H1 (cell line): ENCODE measurements around the gene FGF5. TPM values are rescaled to one million over a fixed set of nuclear protein-coding genes. Genes with fewer than 3 reads are reported as not detected.

Experiments
- CTCF ChIA-PET: fragments of 300-600 bp; sonication (Branson Sonifier 250); formaldehyde crosslinking; loops from one replicate; lab custom pipeline; 2021; ENCODE audit not compliant: partially characterized antibody; lab: Charles Lee
- POLR2A ChIA-PET: fragments of 300-600 bp; sonication (Branson Sonifier 250); formaldehyde crosslinking; loops from one replicate; lab custom pipeline; 2021; ENCODE audit warnings: inconsistent platforms; ENCODE audit not compliant: partially characterized antibody; lab: Charles Lee
- DNase-seq, 2 experiments: peaks; one replicate each; pipeline versions ENCODE4 v3.0.0 to v3.0.0-alpha.2; 2010 to 2022; ENCODE audit warnings: low spot score in 2 of 2, low read depth in 1 of 2, mixed read lengths in 1 of 2
- FAIRE-seq: peaks from 2 replicates; lab custom pipeline; 2011; peaks lifted over from hg19 to GRCh38; lab: Jason Lieb, UNC
- H2AFZ ChIP-seq: 2 replicates; pipeline ENCODE4 v1.8.1; 2012; ENCODE audit warnings: low read length, inconsistent platforms
- H2AK5ac ChIP-seq: 2 replicates; pipeline ENCODE4 v1.6.1; 2013; ENCODE audit warnings: low read depth, low read length
- H2BK120ac ChIP-seq: replicated peaks from 2 replicates; pipeline ENCODE3; 2013; ENCODE audit warnings: low read depth, low read length, inconsistent platforms
- H2BK12ac ChIP-seq: 2 replicates; pipeline ENCODE4 v1.6.1; 2013; ENCODE audit warnings: low read depth, low read length
- H2BK15ac ChIP-seq: 2 replicates; pipeline ENCODE4 v1.6.1; 2013; ENCODE audit warnings: low read length
- H2BK20ac ChIP-seq: 2 replicates; pipeline ENCODE4 v1.6.1; 2013; ENCODE audit warnings: low read length
- H2BK5ac ChIP-seq: 2 replicates; pipeline ENCODE4 v1.6.1; 2013; ENCODE audit warnings: low read depth, low read length
- H3K14ac ChIP-seq: 2 replicates; pipeline ENCODE4 v1.6.1; 2013; ENCODE audit warnings: inconsistent platforms; ENCODE audit not compliant: insufficient read length
- H3K18ac ChIP-seq: 2 replicates; pipeline ENCODE4 v1.6.1; 2013; ENCODE audit warnings: low read length; ENCODE audit errors: extremely low read depth
- H3K23ac ChIP-seq: 2 replicates; pipeline ENCODE4 v1.6.1; 2013; ENCODE audit warnings: inconsistent platforms; ENCODE audit not compliant: insufficient read length
- H3K23me2 ChIP-seq: 2 replicates; pipeline ENCODE4 v1.6.1; 2013; ENCODE audit warnings: low read depth, low read length
- H3K27ac ChIP-seq: 2 replicates; pipeline ENCODE4 v1.6.1; 2011; ENCODE audit warnings: low read depth, low read length, inconsistent platforms
- H3K27me3 ChIP-seq, 4 experiments: replicated peaks in 1 of 4; 1 replicate in 1 of 4; 2 replicates in 3 of 4; pipeline versions ENCODE4 v1.6.1 to v1.8.1; 2011 to 2013; ENCODE audit warnings: low read length in 3 of 4, mild to moderate bottlenecking in 3 of 4, inconsistent platforms in 2 of 4, mixed read lengths in 2 of 4, moderate library complexity in 1 of 4; ENCODE audit not compliant: control insufficient read depth in 3 of 4, insufficient read depth in 3 of 4; ENCODE audit errors: extremely low read depth in 1 of 4
- H3K36me3 ChIP-seq, 4 experiments: 2 replicates each; pipeline versions ENCODE4 v1.6.1 to v1.8.1; 2011 to 2013; ENCODE audit warnings: mild to moderate bottlenecking in 4 of 4, low read length in 3 of 4, moderate library complexity in 2 of 4, control low read depth in 1 of 4, inconsistent platforms in 1 of 4; ENCODE audit not compliant: insufficient read depth in 4 of 4, control insufficient read depth in 2 of 4
- H3K4ac ChIP-seq: replicated peaks from 2 replicates; pipeline ENCODE3; 2013; ENCODE audit warnings: low read length, low read depth, mixed read lengths, inconsistent platforms; ENCODE audit not compliant: insufficient read length
- H3K4me1 ChIP-seq, 4 experiments: replicated peaks in 1 of 4; 1 replicate in 1 of 4; 2 replicates in 3 of 4; pipeline versions ENCODE4 v1.6.1 to v1.8.1; 2011 to 2013; ENCODE audit warnings: low read length in 3 of 4, inconsistent platforms in 2 of 4, mixed read lengths in 1 of 4; ENCODE audit not compliant: insufficient read depth in 4 of 4, control insufficient read depth in 3 of 4
- H3K4me2 ChIP-seq, 2 experiments: 2 replicates each; pipeline versions ENCODE4 v1.6.1 to v1.8.1; 2011 to 2013; ENCODE audit warnings: low read depth in 2 of 2, low read length in 2 of 2, control low read depth in 1 of 2, inconsistent platforms in 1 of 2, mild to moderate bottlenecking in 1 of 2; ENCODE audit not compliant: insufficient read depth in 1 of 2
- H3K4me3 ChIP-seq, 4 experiments: fragments of 200-600, 300-600 bp in 1 of 4; sonication (generic), shearing (Covaris generic), sonication (Bioruptor Twin) in 1 of 4; 2 replicates each; pipeline versions ENCODE4 v1.5.1 to v1.8.1; 2011 to 2016; ENCODE audit warnings: low read length in 4 of 4, low read depth in 3 of 4, control low read depth in 2 of 4, inconsistent platforms in 2 of 4, mild to moderate bottlenecking in 2 of 4, mixed read lengths in 1 of 4, moderate library complexity in 1 of 4; ENCODE audit not compliant: insufficient read depth in 2 of 4; ENCODE audit errors: extremely low read depth in 1 of 4
- H3K56ac ChIP-seq: replicated peaks from 2 replicates; pipeline ENCODE3; 2013; ENCODE audit warnings: low read depth, mild to moderate bottlenecking, mixed read lengths, low read length, inconsistent platforms; ENCODE audit not compliant: insufficient read length
- H3K79me1 ChIP-seq: 2 replicates; pipeline ENCODE4 v1.6.1; 2013; ENCODE audit warnings: low read depth, low read length, control low read depth
- H3K79me2 ChIP-seq, 2 experiments: 2 replicates each; pipeline versions ENCODE4 v1.6.1 to v1.8.1; 2012 to 2013; ENCODE audit warnings: low read length in 2 of 2, mild to moderate bottlenecking in 2 of 2, inconsistent platforms in 1 of 2; ENCODE audit not compliant: insufficient read depth in 2 of 2, control insufficient read depth in 1 of 2
- H3K9ac ChIP-seq, 4 experiments: replicated peaks in 1 of 4; 1 replicate in 1 of 4; 2 replicates in 3 of 4; pipeline versions ENCODE4 v1.6.1 to v1.8.1; 2011 to 2013; ENCODE audit warnings: low read depth in 3 of 4, low read length in 3 of 4, control low read depth in 2 of 4, mild to moderate bottlenecking in 2 of 4, moderate library complexity in 2 of 4, inconsistent platforms in 1 of 4; ENCODE audit errors: extremely low read depth in 1 of 4
- H3K9me3 ChIP-seq, 2 experiments: 2 replicates each; pipeline versions ENCODE4 v1.6.1 to v1.8.1; 2012 to 2013; ENCODE audit warnings: mild to moderate bottlenecking in 2 of 2, moderate library complexity in 2 of 2, control low read depth in 1 of 2, inconsistent platforms in 1 of 2, low read depth in 1 of 2, low read length in 1 of 2, mixed read lengths in 1 of 2; ENCODE audit not compliant: insufficient read depth in 2 of 2
- H4K20me1 ChIP-seq, 2 experiments: replicated peaks in 1 of 2; 2 replicates each; pipeline versions ENCODE3 to v1.8.1; 2011 to 2013; ENCODE audit warnings: inconsistent platforms in 2 of 2, low read length in 2 of 2, mild to moderate bottlenecking in 1 of 2; ENCODE audit not compliant: insufficient read depth in 2 of 2, control insufficient read depth in 1 of 2
- H4K5ac ChIP-seq: 2 replicates; pipeline ENCODE4 v1.6.1; 2013; ENCODE audit warnings: low read length, low read depth, mixed read lengths, inconsistent platforms; ENCODE audit not compliant: insufficient read length
- H4K8ac ChIP-seq: 2 replicates; pipeline ENCODE4 v1.8.0; 2013; ENCODE audit warnings: mild to moderate bottlenecking, moderate library complexity, low read length, inconsistent platforms; ENCODE audit not compliant: insufficient read depth; ENCODE audit errors: extremely low read depth
- H4K91ac ChIP-seq: replicated peaks from 2 replicates; pipeline ENCODE3; 2013; ENCODE audit warnings: low read length, mixed read lengths, inconsistent platforms; ENCODE audit not compliant: insufficient read length
- ASH2L ChIP-seq: fragments of 200-600, 300-600 bp; sonication (generic); IDR thresholded peaks from one replicate; pipeline ENCODE4 v1.7.1; 2017; ENCODE audit warnings: low read length
- MAFK ChIP-seq: IDR thresholded peaks from 2 replicates; pipeline ENCODE4 v1.6.1; 2012; ENCODE audit warnings: low read depth, mild to moderate bottlenecking, improper control_type of control experiment, low read length
- TEAD4 ChIP-seq: IDR thresholded peaks from 2 replicates; pipeline ENCODE4 v1.6.1; 2012; ENCODE audit warnings: low read depth, low read length, inconsistent platforms, mixed read lengths
- WGBS, 2 experiments: shearing (Covaris generic) in 1 of 2; methylation state at CpG; one replicate each; pipeline versions ENCODE4 v1.1.6 to v1.1.7; 2013 to 2015; ENCODE audit warnings: low lambda C conversion rate in 2 of 2, mixed read lengths in 2 of 2, inconsistent platforms in 1 of 2, low coverage in 1 of 2, missing lambda C conversion rate in 1 of 2; ENCODE audit not compliant: insufficient replicate concordance in 2 of 2, insufficient coverage in 1 of 2, insufficient read length in 1 of 2; ENCODE audit errors: extremely low coverage in 1 of 2, missing lambda C conversion rate in 1 of 2; 5-methylcytosine and 5-hydroxymethylcytosine counted together
- polyA plus RNA-seq, 7 experiments: library from polyadenylated mRNA; depleted of rRNA in 3 of 7; stranded (reverse) in 5 of 7; unstranded in 2 of 7; fragments of >200 nt in 5 of 7; fragments of 200-250 nt in 2 of 7; gene quantifications; 1 replicate in 5 of 7; 2 replicates in 1 of 7; 4 replicates in 1 of 7; pipeline versions ENCODE4 v1.2.1 to v1.2.3, GENCODE V29; 2011 to 2013; ENCODE audit warnings: missing spikeins in 2 of 7, mixed read lengths in 2 of 7
- total RNA-seq: library from RNA; stranded (reverse); fragmentation: NEBNext Ultra II Directional; extraction: Animal tissue kit (Norgen Biotek cat#: 25700); gene quantifications from 2 replicates; pipeline ENCODE4 v1.2.1, GENCODE V29; 2021

FGF5 gene
- total and polyA plus RNA-seq, 2 of the 8 experiments (the other 6 are each of a cell fraction or from before 2014, with no cell fraction given), result not detected

DNA sequence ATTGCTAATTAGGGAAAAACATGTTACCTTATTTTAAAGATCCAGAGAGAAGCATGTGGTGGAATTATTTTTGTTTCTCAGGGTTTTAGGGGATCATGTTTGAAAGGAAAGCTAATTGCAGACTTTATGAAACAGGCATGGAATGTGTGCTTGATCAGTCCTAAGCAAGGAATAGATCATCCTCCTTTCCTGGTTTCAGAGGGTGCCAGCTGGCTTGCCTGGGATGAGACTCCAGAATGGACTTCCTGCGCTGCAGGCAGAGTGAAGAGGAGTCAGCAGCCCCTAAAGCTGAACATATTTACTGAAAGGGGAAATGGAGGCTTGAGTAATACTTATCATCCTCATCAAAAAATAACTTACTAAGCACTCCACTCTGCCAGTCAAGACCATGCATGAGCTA is 13.3 kb downstream of the FGF5 start:
- no peak overlapping the region for H3K14ac ChIP-seq
- no peak overlapping the region for H2BK5ac ChIP-seq
- no peak overlapping the region for H2AFZ ChIP-seq
- H4K20me1 ChIP-seq, result peaks cover 0 to 3% of the 10 kb centered on the region in 2 experiments
- no peak overlapping the region for H3K23ac ChIP-seq
- H2BK15ac ChIP-seq, result no peak overlapping the region
- ChIA-PET POLR2A (no interaction called here), CTCF (interaction anchor here (0.8 to 1.5 kb wide), 4 partner anchors 21 to 57 kb away, joined by 3 to 4 read pairs (median 3); partner anchors contain the start of gene CFAP299)
- H3K18ac ChIP-seq, result no peak overlapping the region
- no peaks in the 10 kb centered on the region for H3K27me3 ChIP-seq
- no peak overlapping the region for H2BK12ac ChIP-seq
- H3K9me3 ChIP-seq, result no peaks in the 10 kb centered on the region
- no peak overlapping the region for H2BK20ac ChIP-seq
- no peak overlapping the region for H4K91ac ChIP-seq
- no peak overlapping the region for H4K8ac ChIP-seq
- no peak overlapping the region for H2AK5ac ChIP-seq
- H3K9ac ChIP-seq, result peak overlapping the region in 1 of 4 experiments; percentile 34; a peak in 1 of 7 replicates
- no peaks in the 10 kb centered on the region for H3K36me3 ChIP-seq
- no peak for FAIRE-seq
- no peaks in the 10 kb centered on the region; the same call in 1 of the 2 replicates for H3K23me2 ChIP-seq
- TF ChIP-seq TEAD4 (no peak), ASH2L (no peak), MAFK (no peak)
- H3K4me2 ChIP-seq, result no peak overlapping the region
- no peak overlapping the region for H3K4me3 ChIP-seq
- H3K79me1 ChIP-seq, result no peaks in the 10 kb centered on the region
- H2BK120ac ChIP-seq, result no peak overlapping the region
- H3K4me1 ChIP-seq, result peaks cover 0 to 2% (median 0%) of the 10 kb centered on the region in 4 experiments; a peak in 1 of 7 replicates
- DNase-seq, result no peak
- no peak overlapping the region for H3K56ac ChIP-seq
- H4K5ac ChIP-seq, result no peak overlapping the region
- H3K4ac ChIP-seq, result no peak overlapping the region
- H3K27ac ChIP-seq, result no peak overlapping the region
- H3K79me2 ChIP-seq, result no peaks in the 10 kb centered on the region
- 100% methylated on average over 1 of the region's 1 CpG; no CpG with 5 or more reads in 1 of the 2 experiments for WGBS, 2 experiments
